ENCODE data around the gene MAPKAPK5. TPM values are rescaled to one million over a fixed set of nuclear protein-coding genes. Genes with fewer than 3 reads are reported as not detected.

The MAPKAPK5 gene
- total RNA-seq, 4 donors from 2014 or later = 31.3 to 45.5 (median 37.0) TPM

Small RNAs within 50 kb of the gene (small RNA-seq; reads per million reads assigned to genes)
- gene MIR6761 = 0.09 to 0.74 (median 0.52) reads per million in 4 donors

Other genes starting within 250 kb of the MAPKAPK5 start
- 10 to 100 TPM; 11.4 to 36.2 (median 25.4) TPM for gene ATXN2, start 242.9 kb upstream of the MAPKAPK5 start, total RNA-seq
- 10 to 100 TPM in 3 of 4 donors, 1 to 10 TPM in 1; 9.2 to 16.8 (median 10.8) TPM for gene BRAP, start 156.3 kb upstream of the MAPKAPK5 start, total RNA-seq
- gene ACAD10, start 156.2 kb upstream of the MAPKAPK5 start, total RNA-seq = 10 to 100 TPM; 13.9 to 20.4 (median 16.6) TPM
- gene ALDH2, start 75.3 kb upstream of the MAPKAPK5 start, total RNA-seq = 100 to 1,000 TPM in 2 of 4 donors, 10 to 100 TPM in 2; 71.8 to 169 (median 104) TPM
- 10 to 100 TPM in 2 of 4 donors, 1 to 10 TPM in 2; 4.7 to 12.1 (median 9.1) TPM for gene TMEM116, start 170.9 kb downstream of the MAPKAPK5 start, total RNA-seq
- 10 to 100 TPM; 35.3 to 61.4 (median 44.2) TPM for gene ERP29, start 171.2 kb downstream of the MAPKAPK5 start, total RNA-seq

Data from esophagus squamous epithelium (tissue), 4 donors.